Measurements from ENCODE around the gene CPOX. TPM values are rescaled to one million over a fixed set of nuclear protein-coding genes. Genes with fewer than 3 reads are reported as not detected.

CPOX gene
- total RNA-seq, 1 donor: 22.1 TPM

- H3K36me3 ChIP-seq (ENCODE audit: insufficient read depth, low read length): no peaks in the 10 kb centered on the region
- H3K4me2 ChIP-seq (ENCODE audit: insufficient read depth, low read length): no peak overlapping the region
- H3K79me2 ChIP-seq (ENCODE audit: insufficient read depth, low read length): no peaks in the 10 kb centered on the region
- H3K4me3 ChIP-seq (ENCODE audit: insufficient read depth, low read length): no peak overlapping the region
- TF ChIP-seq, protein P1, sequence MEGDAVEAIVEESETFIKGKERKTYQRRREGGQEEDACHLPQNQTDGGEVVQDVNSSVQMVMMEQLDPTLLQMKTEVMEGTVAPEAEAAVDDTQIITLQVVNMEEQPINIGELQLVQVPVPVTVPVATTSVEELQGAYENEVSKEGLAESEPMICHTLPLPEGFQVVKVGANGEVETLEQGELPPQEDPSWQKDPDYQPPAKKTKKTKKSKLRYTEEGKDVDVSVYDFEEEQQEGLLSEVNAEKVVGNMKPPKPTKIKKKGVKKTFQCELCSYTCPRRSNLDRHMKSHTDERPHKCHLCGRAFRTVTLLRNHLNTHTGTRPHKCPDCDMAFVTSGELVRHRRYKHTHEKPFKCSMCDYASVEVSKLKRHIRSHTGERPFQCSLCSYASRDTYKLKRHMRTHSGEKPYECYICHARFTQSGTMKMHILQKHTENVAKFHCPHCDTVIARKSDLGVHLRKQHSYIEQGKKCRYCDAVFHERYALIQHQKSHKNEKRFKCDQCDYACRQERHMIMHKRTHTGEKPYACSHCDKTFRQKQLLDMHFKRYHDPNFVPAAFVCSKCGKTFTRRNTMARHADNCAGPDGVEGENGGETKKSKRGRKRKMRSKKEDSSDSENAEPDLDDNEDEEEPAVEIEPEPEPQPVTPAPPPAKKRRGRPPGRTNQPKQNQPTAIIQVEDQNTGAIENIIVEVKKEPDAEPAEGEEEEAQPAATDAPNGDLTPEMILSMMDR (IDR thresholded peaks at IDR 0.05; ENCODE audit: extremely low read depth, low read depth, low read length): no peak
- no peaks in the 10 kb centered on the region for H4K20me1 ChIP-seq (ENCODE audit: insufficient read depth, low read length)
- no peaks in the 10 kb centered on the region for H3K4me1 ChIP-seq (ENCODE audit: insufficient read depth, low read length)
- no peak for DNase-seq (ENCODE audit: insufficient read length, low spot score, missing footprints)
- no peak overlapping the region for H3K27ac ChIP-seq (ENCODE audit: low read depth, low read length)
- H3K9me3 ChIP-seq (ENCODE audit: low read depth, low read length): no peaks in the 10 kb centered on the region
- peaks cover 14% of the 10 kb centered on the region for H3K27me3 ChIP-seq (ENCODE audit: insufficient read depth, low read length)
- H2AFZ ChIP-seq (ENCODE audit: low read length): no peak overlapping the region
Measured at GRCh38 chr3:98530676-98531075, 62.7 kb downstream of the CPOX start.

DNA sequence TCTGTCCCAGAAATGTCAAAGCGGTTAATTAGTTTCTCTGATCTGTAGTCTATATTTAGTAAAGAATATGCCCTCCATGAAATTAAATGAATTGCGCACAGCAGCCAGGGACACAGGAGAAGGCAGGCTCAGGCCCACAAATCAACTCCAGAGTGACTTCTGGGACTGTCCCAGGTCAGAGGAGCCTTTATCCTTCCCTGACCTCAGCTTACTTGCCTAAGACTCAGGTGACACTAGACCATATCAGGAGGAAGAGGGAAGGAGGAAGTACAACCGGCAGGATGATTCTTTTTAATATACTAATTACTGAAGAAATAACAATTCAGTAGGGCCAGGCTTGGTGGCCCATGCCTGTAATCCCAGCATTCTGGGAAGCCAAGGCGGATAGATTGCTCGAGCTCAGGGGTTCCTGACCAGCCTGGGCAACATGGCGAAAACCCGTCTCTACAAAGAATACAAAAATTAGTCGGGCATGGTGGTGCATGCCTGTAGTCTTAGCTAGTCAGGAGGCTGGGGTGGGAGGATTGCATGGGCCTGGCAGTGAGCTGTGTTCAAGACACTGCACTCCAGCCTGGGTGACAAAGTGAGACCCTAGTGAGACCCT is 63.5 kb downstream of the CPOX start:
- Histone ChIP-seq H2AFZ (ENCODE audit: low read length) (no peak overlapping the region), H3K27me3 (ENCODE audit: insufficient read depth, low read length) (peaks cover 14% of the 10 kb centered on the region), H3K27ac (ENCODE audit: low read depth, low read length) (no peak overlapping the region), H3K79me2 (ENCODE audit: insufficient read depth, low read length) (no peaks in the 10 kb centered on the region), H3K4me1 (ENCODE audit: insufficient read depth, low read length) (no peaks in the 10 kb centered on the region), H3K4me2 (ENCODE audit: insufficient read depth, low read length) (no peak overlapping the region), H3K4me3 (ENCODE audit: insufficient read depth, low read length) (no peak overlapping the region), H4K20me1 (ENCODE audit: insufficient read depth, low read length) (no peaks in the 10 kb centered on the region), H3K9me3 (ENCODE audit: low read depth, low read length) (no peaks in the 10 kb centered on the region), H3K36me3 (ENCODE audit: insufficient read depth, low read length) (no peaks in the 10 kb centered on the region)
- DNase-seq (ENCODE audit: insufficient read length, low spot score, missing footprints): no peak
- TF ChIP-seq, protein P1 (IDR thresholded peaks at IDR 0.05; ENCODE audit: extremely low read depth, low read depth, low read length): no peak

Other genes with a start within 250 kb of the CPOX start
- gene OR5K4, start 239.8 kb downstream of the CPOX start, total RNA-seq: not detected in 2 replicates
- gene OR5K3, start 202.9 kb downstream of the CPOX start, total RNA-seq: not detected in 2 replicates
- not detected in 2 replicates for gene OR5K1, start 130.4 kb downstream of the CPOX start, total RNA-seq
- gene OR5K2, start 95.9 kb downstream of the CPOX start, total RNA-seq: not detected in 2 replicates
- 59.2 and 74.2 TPM in 2 replicates for gene CLDND1, start 70.7 kb downstream of the CPOX start, total RNA-seq
- not detected in 2 replicates for gene GPR15, start 61.6 kb downstream of the CPOX start, total RNA-seq
- 2.2 and 2.7 TPM in 2 replicates for gene ST3GAL6, start 169.7 kb upstream of the CPOX start, total RNA-seq

Measured in osteoblast (primary cell).